ENCODE data around the gene F10.
"Not testable (repeated sequence)": the region's sequence is repeated elsewhere in the genome, so short reads cannot be mapped to it uniquely, and the experiment has no call there.

F10 gene

DNA sequence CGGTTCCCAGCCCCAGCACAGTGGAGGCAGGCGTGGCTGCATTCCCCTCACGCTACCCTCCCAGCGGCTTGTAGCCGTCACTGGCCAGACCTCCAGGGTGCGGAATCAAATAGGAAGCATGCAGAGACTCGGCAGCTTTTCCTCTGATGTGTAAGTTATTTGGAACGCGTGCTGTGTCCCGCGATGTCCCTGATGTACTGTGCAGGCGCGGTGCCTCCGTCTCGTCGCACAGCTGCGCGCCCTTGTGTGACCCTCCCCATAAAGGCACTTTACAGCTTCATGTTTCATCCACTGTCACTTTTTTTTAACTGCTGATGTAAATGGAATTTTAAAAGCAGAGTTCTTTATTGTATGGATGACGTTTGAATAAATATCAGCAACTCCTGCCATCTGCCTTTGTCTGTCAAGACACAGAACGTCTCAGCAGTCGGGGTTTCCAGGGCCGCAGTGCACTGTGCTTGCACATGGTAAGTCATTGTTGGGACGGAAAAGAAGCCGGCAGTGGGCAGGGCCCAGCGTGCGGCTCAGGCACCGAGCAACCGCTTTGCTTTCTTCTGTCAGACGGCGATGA, 24.4 kb upstream of the F10 start:
- Histone ChIP-seq H3K4me3 (replicated peaks; ENCODE audit: insufficient read depth, low read length) (no peak overlapping the region), H3K27me3 (ENCODE audit: insufficient read depth, poor library complexity, severe bottlenecking) (peaks cover 5% of the 10 kb centered on the region), H3K27ac (replicated peaks) (no peak overlapping the region)
- TF ChIP-seq POLR2AphosphoS5 (IDR thresholded peaks at IDR 0.05; ENCODE audit: low read depth) (no peak), GABPA (IDR thresholded peaks at IDR 0.05; ENCODE audit: low read depth) (no peak), SPI1 (IDR thresholded peaks at IDR 0.05; ENCODE audit: borderline replicate concordance, low read depth) (no peak)
- TF ChIP-seq, protein P1, sequence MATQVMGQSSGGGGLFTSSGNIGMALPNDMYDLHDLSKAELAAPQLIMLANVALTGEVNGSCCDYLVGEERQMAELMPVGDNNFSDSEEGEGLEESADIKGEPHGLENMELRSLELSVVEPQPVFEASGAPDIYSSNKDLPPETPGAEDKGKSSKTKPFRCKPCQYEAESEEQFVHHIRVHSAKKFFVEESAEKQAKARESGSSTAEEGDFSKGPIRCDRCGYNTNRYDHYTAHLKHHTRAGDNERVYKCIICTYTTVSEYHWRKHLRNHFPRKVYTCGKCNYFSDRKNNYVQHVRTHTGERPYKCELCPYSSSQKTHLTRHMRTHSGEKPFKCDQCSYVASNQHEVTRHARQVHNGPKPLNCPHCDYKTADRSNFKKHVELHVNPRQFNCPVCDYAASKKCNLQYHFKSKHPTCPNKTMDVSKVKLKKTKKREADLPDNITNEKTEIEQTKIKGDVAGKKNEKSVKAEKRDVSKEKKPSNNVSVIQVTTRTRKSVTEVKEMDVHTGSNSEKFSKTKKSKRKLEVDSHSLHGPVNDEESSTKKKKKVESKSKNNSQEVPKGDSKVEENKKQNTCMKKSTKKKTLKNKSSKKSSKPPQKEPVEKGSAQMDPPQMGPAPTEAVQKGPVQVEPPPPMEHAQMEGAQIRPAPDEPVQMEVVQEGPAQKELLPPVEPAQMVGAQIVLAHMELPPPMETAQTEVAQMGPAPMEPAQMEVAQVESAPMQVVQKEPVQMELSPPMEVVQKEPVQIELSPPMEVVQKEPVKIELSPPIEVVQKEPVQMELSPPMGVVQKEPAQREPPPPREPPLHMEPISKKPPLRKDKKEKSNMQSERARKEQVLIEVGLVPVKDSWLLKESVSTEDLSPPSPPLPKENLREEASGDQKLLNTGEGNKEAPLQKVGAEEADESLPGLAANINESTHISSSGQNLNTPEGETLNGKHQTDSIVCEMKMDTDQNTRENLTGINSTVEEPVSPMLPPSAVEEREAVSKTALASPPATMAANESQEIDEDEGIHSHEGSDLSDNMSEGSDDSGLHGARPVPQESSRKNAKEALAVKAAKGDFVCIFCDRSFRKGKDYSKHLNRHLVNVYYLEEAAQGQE (IDR thresholded peaks at IDR 0.05; ENCODE audit: insufficient replicate concordance, low read depth), result no peak
- TF ChIP-seq, protein P2, sequence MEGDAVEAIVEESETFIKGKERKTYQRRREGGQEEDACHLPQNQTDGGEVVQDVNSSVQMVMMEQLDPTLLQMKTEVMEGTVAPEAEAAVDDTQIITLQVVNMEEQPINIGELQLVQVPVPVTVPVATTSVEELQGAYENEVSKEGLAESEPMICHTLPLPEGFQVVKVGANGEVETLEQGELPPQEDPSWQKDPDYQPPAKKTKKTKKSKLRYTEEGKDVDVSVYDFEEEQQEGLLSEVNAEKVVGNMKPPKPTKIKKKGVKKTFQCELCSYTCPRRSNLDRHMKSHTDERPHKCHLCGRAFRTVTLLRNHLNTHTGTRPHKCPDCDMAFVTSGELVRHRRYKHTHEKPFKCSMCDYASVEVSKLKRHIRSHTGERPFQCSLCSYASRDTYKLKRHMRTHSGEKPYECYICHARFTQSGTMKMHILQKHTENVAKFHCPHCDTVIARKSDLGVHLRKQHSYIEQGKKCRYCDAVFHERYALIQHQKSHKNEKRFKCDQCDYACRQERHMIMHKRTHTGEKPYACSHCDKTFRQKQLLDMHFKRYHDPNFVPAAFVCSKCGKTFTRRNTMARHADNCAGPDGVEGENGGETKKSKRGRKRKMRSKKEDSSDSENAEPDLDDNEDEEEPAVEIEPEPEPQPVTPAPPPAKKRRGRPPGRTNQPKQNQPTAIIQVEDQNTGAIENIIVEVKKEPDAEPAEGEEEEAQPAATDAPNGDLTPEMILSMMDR (IDR thresholded peaks at IDR 0.05; ENCODE audit: insufficient read depth, low read length), result no peak
- no peak for DNase-seq (ENCODE audit: low read depth in 1 of 2, low spot score in 1 of 2)

DNA sequence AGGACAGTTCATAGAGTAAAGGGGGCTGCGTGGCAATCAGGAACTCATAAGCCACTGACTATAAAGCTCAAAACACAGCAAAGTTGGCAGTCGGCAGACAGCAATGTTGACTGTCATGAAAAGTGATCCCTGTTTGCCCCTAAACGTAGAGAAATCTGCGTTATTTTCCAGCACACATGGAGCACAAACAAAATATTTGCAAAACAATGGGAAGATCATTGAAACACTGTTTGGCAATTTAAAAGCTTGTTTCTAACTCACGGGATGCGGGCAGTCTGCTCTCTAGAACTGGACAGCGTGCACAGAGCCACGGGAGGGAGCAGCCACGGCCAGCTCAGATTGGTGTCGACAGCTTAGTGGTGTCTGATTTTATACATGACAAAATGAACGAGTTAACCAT, 23.5 kb upstream of the F10 start:
- Histone ChIP-seq H3K27ac (replicated peaks) (no peak overlapping the region), H3K27me3 (ENCODE audit: insufficient read depth, poor library complexity, severe bottlenecking) (peaks cover 5% of the 10 kb centered on the region), H3K4me3 (replicated peaks; ENCODE audit: insufficient read depth, low read length) (no peak overlapping the region)
- no peak for DNase-seq (ENCODE audit: low read depth in 1 of 2, low spot score in 1 of 2)
- TF ChIP-seq POLR2AphosphoS5 (IDR thresholded peaks at IDR 0.05; ENCODE audit: low read depth) (no peak), GABPA (IDR thresholded peaks at IDR 0.05; ENCODE audit: low read depth) (no peak), SPI1 (IDR thresholded peaks at IDR 0.05; ENCODE audit: borderline replicate concordance, low read depth) (no peak)
- TF ChIP-seq, protein P1 (IDR thresholded peaks at IDR 0.05; ENCODE audit: insufficient replicate concordance, low read depth), result no peak
- TF ChIP-seq, protein P2 (IDR thresholded peaks at IDR 0.05; ENCODE audit: insufficient read depth, low read length), result no peak

DNA sequence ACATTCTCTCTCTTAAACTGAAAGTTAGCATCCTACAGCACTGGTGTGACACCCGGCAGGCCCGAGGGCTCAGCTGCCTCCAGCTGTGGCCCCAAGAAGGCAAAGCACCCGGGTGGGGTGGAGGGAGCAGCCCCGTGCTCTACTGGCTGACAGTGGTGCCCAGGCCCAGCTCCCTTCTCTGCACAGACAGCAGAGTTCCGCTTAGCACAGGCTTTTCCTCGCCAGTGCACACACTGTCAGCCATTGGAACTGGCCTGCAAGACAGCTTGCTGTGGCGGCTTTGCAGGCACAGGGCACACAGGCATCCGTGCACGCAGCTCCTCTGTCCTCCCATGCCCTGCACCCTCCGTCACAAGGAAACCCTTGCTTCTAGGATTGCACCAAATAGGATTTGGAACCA, 20.3 kb upstream of the F10 start:
- H3K27ac ChIP-seq (replicated peaks); H3K4me3 ChIP-seq (replicated peaks; ENCODE audit: insufficient read depth, low read length); H3K27me3 ChIP-seq (ENCODE audit: insufficient read depth, poor library complexity, severe bottlenecking); DNase-seq (ENCODE audit: low read depth in 1 of 2, low spot score in 1 of 2): not testable (repeated sequence)

DNA sequence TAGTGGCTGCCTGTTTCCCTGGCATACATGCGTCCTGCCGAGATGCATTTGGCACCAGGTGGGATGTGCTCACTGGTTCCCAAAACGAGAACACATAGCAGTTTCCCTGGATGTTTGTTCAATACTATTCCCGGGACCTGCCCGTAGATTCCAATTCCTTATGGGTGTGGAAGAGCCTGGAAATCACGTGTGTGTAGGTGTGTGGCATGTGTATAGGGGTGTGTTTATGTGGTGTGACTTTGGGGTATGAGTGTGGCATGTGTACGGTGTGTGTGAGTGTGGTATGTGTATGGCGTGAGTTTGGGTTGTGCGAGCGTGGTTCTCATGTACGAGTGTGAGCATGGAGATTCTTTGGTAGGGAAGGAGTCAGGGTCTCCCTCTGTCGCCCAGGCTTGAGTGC, 19.9 kb upstream of the F10 start:
- no peak overlapping the region for H3K27ac ChIP-seq (replicated peaks)
- no peak for DNase-seq (ENCODE audit: low read depth in 1 of 2, low spot score in 1 of 2)

More for the DNA sequence above, 19.9 kb upstream of the F10 start:
- no peak overlapping the region for H3K4me3 ChIP-seq (replicated peaks; ENCODE audit: insufficient read depth, low read length)
- peaks cover 7% of the 10 kb centered on the region for H3K27me3 ChIP-seq (ENCODE audit: insufficient read depth, poor library complexity, severe bottlenecking)
- TF ChIP-seq, protein P1 (IDR thresholded peaks at IDR 0.05; ENCODE audit: insufficient replicate concordance, low read depth), result no peak
- TF ChIP-seq POLR2AphosphoS5 (IDR thresholded peaks at IDR 0.05; ENCODE audit: low read depth) (no peak), SPI1 (IDR thresholded peaks at IDR 0.05; ENCODE audit: borderline replicate concordance, low read depth) (no peak), GABPA (IDR thresholded peaks at IDR 0.05; ENCODE audit: low read depth) (no peak)
- TF ChIP-seq, protein P2 (IDR thresholded peaks at IDR 0.05; ENCODE audit: insufficient read depth, low read length), result no peak
